ENCODE data around the gene ARL5B. TPM values are rescaled to one million over a fixed set of nuclear protein-coding genes. Genes with fewer than 3 reads are reported as not detected.

Gene ARL5B
- total RNA-seq, 2 experiments from 2014 or later = 12.2 to 12.7 TPM

DNA sequence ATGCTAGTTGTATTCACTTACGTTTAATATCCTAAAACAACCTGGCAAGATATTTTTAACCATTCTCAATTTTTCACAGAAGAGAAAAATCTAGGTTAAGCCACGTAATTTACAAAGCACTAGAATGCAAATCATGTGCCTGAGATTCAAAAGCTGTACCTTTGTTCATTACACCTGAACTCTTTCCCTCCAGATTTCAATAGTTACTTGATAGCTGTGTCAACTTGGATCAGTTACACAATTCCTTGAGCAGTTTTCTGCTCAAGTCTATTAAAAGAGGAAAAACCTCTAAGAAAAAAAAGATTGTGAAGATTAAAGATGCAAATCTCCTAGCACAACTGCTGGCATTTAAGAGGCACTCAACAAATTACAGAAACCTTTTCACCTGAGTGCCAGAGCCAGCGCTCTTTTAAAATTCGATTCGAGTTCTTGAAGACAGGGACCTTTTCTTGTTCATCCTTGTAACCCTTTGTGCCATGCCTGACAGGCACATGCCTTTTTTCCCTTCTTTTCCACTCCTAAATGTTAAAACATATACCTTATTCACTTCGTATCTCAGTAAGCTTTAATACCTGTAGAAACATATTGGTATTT lies 8.7 kb upstream of the ARL5B start:
- intact Hi-C loops (cut with micrococcal nuclease) = loop anchor here (10.0 kb wide), 1 partner anchor 1836 kb away; the partner anchor contains the start of gene RSU1
- TF ChIP-seq, protein P1, sequence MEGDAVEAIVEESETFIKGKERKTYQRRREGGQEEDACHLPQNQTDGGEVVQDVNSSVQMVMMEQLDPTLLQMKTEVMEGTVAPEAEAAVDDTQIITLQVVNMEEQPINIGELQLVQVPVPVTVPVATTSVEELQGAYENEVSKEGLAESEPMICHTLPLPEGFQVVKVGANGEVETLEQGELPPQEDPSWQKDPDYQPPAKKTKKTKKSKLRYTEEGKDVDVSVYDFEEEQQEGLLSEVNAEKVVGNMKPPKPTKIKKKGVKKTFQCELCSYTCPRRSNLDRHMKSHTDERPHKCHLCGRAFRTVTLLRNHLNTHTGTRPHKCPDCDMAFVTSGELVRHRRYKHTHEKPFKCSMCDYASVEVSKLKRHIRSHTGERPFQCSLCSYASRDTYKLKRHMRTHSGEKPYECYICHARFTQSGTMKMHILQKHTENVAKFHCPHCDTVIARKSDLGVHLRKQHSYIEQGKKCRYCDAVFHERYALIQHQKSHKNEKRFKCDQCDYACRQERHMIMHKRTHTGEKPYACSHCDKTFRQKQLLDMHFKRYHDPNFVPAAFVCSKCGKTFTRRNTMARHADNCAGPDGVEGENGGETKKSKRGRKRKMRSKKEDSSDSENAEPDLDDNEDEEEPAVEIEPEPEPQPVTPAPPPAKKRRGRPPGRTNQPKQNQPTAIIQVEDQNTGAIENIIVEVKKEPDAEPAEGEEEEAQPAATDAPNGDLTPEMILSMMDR (IDR thresholded peaks at IDR 0.05) = no peak
- ChIA-PET CTCF (no interaction called here), POLR2A (interaction anchor here (1.1 to 2.2 kb wide), 3 partner anchors 9 to 18 kb away, joined by 3 to 10 read pairs (median 5); partner anchors contain the start of gene ARL5B)
- ATAC-seq (no peak), DNase-seq (no peak)
- H3K27ac Mint-ChIP-seq = peak overlapping the region; percentile 96
- H3K36me3 Mint-ChIP-seq (ENCODE audit: low read depth) = peaks cover 16% of the 10 kb centered on the region
- H3K4me1 Mint-ChIP-seq (ENCODE audit: low read depth) = peaks cover 27% of the 10 kb centered on the region
- no peaks in the 10 kb centered on the region for H3K27me3 Mint-ChIP-seq
- H3K9me3 Mint-ChIP-seq = no peaks in the 10 kb centered on the region
- H3K4me3 Mint-ChIP-seq = peak overlapping the region; percentile 96

DNA sequence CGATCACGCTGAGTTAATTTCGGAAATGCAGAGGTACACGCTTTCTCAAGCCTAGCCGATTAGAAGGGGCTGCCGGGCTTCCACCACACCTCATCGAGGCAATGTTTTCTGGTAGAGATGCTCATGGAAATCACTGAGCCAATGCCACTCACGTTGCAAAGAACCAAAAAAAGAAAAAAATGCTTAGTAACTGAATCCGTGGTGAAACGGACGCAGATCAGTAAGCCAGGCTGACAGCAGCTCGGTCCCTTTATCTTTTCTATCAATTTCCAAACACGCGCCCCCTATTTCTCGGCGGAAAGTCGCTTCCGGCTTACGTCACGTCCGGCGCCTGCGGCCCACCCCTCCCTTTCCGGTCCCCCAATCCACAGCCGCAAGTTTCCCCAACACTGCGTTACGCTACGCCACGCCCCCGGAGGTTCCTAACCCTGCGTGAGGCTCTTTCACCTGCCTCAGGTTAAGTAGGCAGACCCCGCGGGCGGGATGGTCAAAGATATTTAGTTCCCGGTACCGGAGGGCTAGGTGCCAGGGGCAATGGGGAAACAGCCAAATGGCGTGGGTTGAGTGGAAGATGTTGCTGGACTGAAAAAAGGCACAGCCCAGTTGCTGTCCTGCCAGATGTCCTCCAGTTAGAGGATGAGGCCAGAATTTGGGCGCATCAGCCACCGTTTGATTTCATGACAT lies 7.8 kb upstream of the ARL5B start, which contains the start of gene NSUN6:
Gene NSUN6 (minus strand): TSS at position 264 of the 684 bp plus-strand sequence. CDS start 384 bp downstream, outside the sequence.
- ChIA-PET CTCF (no interaction called here), POLR2A (interaction anchor here (0.6 to 1.2 kb wide), 3 partner anchors 8 to 17 kb away, joined by 3 to 5 read pairs (median 3); no protein-coding TSS in a partner anchor)
- peak; percentile 95 for ATAC-seq
- Mint-ChIP-seq H3K27me3 (no peaks in the 10 kb centered on the region), H3K36me3 (ENCODE audit: low read depth) (peaks cover 13% of the 10 kb centered on the region), H3K4me3 (peak within 1 kb of the TSS; percentile 96), H3K9me3 (no peaks in the 10 kb centered on the region), H3K27ac (peak within 1 kb of the TSS; percentile 96), H3K4me1 (ENCODE audit: low read depth) (peaks cover 27% of the 10 kb centered on the region)
- intact Hi-C loops (cut with micrococcal nuclease) = loop anchor here (1.0 to 10.0 kb wide), 2 partner anchors 8 to 1837 kb away; partner anchors contain the start of genes ARL5B and RSU1
- DNase-seq = peak; percentile 95
- TF ChIP-seq, protein P1 (IDR thresholded peaks at IDR 0.05) = no peak

DNA sequence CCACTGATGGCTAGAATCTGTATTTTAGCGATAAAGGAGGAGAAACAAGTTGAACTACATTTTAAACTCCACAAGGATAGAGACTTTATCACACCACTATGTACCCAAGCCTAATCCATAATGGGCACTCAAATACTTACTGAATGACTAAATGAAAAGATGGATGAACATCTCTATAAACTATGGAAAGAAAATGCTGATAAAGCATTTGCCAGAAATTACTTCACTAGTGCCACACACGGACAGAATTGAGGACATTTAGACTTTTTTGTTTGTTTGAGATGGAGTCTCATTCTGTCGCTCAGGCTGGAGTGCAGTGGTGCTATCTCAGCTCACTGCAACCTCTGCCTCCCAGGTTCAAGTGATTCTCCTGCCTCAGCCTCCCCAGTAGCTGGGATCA lies 6.1 kb upstream of the ARL5B start:
- intact Hi-C loops (cut with micrococcal nuclease) = loop anchor here (10.0 kb wide), 1 partner anchor 1838 kb away; the partner anchor contains the start of gene RSU1
- H3K4me3 Mint-ChIP-seq = no peak overlapping the region
- peaks cover 26% of the 10 kb centered on the region for H3K4me1 Mint-ChIP-seq (ENCODE audit: low read depth)
- H3K27ac Mint-ChIP-seq = no peak overlapping the region
- TF ChIP-seq, protein P1 (IDR thresholded peaks at IDR 0.05) = no peak
- DNase-seq (no peak), ATAC-seq (no peak)
- H3K36me3 Mint-ChIP-seq (ENCODE audit: low read depth) = peaks cover 10% of the 10 kb centered on the region
- no peaks in the 10 kb centered on the region for H3K27me3 Mint-ChIP-seq
- H3K9me3 Mint-ChIP-seq = no peaks in the 10 kb centered on the region
- CTCF ChIA-PET = no interaction called here
- POLR2A ChIA-PET = no interaction called here

DNA sequence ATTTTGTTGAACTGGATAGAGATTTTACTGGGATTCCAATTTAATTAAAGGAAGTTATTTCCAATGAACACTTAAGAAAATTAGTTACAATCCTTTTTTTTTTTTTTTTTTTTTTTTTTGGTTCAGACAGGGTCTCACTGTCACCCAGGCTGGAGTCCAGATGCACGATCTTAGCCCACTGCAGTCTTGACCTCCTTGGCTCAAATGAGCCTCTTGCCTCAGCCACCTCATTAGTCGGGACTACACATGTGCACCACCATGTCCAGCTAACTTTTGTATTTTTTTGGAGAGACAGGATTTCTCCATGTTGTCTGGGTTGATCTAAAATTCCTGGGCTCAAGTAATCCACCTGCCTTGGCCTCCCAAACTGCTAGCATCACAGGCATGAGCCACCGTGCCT lies 2.5 kb upstream of the ARL5B start:
- Mint-ChIP-seq H3K36me3 (ENCODE audit: low read depth) (peaks cover 18% of the 10 kb centered on the region), H3K9me3 (no peaks in the 10 kb centered on the region), H3K4me1 (ENCODE audit: low read depth) (peaks cover 23% of the 10 kb centered on the region), H3K4me3 (no peak overlapping the region), H3K27me3 (no peaks in the 10 kb centered on the region), H3K27ac (no peak overlapping the region)
- POLR2A ChIA-PET = no interaction called here
- CTCF ChIA-PET = no interaction called here
- TF ChIP-seq, protein P1 (IDR thresholded peaks at IDR 0.05) = no peak
- intact Hi-C loops (cut with micrococcal nuclease) = loop anchor here (10.0 kb wide), 1 partner anchor 1842 kb away; the partner anchor contains the start of gene RSU1
- ATAC-seq = no peak
- DNase-seq = no peak

All from activated CD8-positive, alpha-beta T cell treated with anti-CD3 and anti-CD28 coated beads for 36 hours (primary cell).